H1 (cell line): ENCODE results near the gene GRK6. TPM values are rescaled to one million over a fixed set of nuclear protein-coding genes. Genes with fewer than 3 reads are reported as not detected.
A peak's percentile ranks its signal among the peaks of the same experiment; 100 is the strongest.

Experiments used
- CTCF ChIA-PET: fragments of 300-600 bp; sonication (Branson Sonifier 250); formaldehyde crosslinking; loops from one replicate; lab custom pipeline; 2021; ENCODE audit not compliant: partially characterized antibody; lab: Charles Lee
- POLR2A ChIA-PET: fragments of 300-600 bp; sonication (Branson Sonifier 250); formaldehyde crosslinking; loops from one replicate; lab custom pipeline; 2021; ENCODE audit warnings: inconsistent platforms; ENCODE audit not compliant: partially characterized antibody; lab: Charles Lee
- DNase-seq, 2 experiments: peaks; one replicate each; pipeline versions ENCODE4 v3.0.0 to v3.0.0-alpha.2; 2010 to 2022; ENCODE audit warnings: low spot score in 2 of 2, low read depth in 1 of 2, mixed read lengths in 1 of 2
- FAIRE-seq: peaks from 2 replicates; lab custom pipeline; 2011; peaks lifted over from hg19 to GRCh38; lab: Jason Lieb, UNC
- H2AFZ ChIP-seq: 2 replicates; pipeline ENCODE4 v1.8.1; 2012; ENCODE audit warnings: low read length, inconsistent platforms
- H2AK5ac ChIP-seq: 2 replicates; pipeline ENCODE4 v1.6.1; 2013; ENCODE audit warnings: low read depth, low read length
- H2BK120ac ChIP-seq: replicated peaks from 2 replicates; pipeline ENCODE3; 2013; ENCODE audit warnings: low read depth, low read length, inconsistent platforms
- H2BK12ac ChIP-seq: 2 replicates; pipeline ENCODE4 v1.6.1; 2013; ENCODE audit warnings: low read depth, low read length
- H2BK15ac ChIP-seq: 2 replicates; pipeline ENCODE4 v1.6.1; 2013; ENCODE audit warnings: low read length
- H2BK20ac ChIP-seq: 2 replicates; pipeline ENCODE4 v1.6.1; 2013; ENCODE audit warnings: low read length
- H2BK5ac ChIP-seq: 2 replicates; pipeline ENCODE4 v1.6.1; 2013; ENCODE audit warnings: low read depth, low read length
- H3K14ac ChIP-seq: 2 replicates; pipeline ENCODE4 v1.6.1; 2013; ENCODE audit warnings: inconsistent platforms; ENCODE audit not compliant: insufficient read length
- H3K18ac ChIP-seq: 2 replicates; pipeline ENCODE4 v1.6.1; 2013; ENCODE audit warnings: low read length; ENCODE audit errors: extremely low read depth
- H3K23ac ChIP-seq: 2 replicates; pipeline ENCODE4 v1.6.1; 2013; ENCODE audit warnings: inconsistent platforms; ENCODE audit not compliant: insufficient read length
- H3K23me2 ChIP-seq: 2 replicates; pipeline ENCODE4 v1.6.1; 2013; ENCODE audit warnings: low read depth, low read length
- H3K27ac ChIP-seq: 2 replicates; pipeline ENCODE4 v1.6.1; 2011; ENCODE audit warnings: low read depth, low read length, inconsistent platforms
- H3K27me3 ChIP-seq, 4 experiments: replicated peaks in 1 of 4; 1 replicate in 1 of 4; 2 replicates in 3 of 4; pipeline versions ENCODE4 v1.6.1 to v1.8.1; 2011 to 2013; ENCODE audit warnings: low read length in 3 of 4, mild to moderate bottlenecking in 3 of 4, inconsistent platforms in 2 of 4, mixed read lengths in 2 of 4, moderate library complexity in 1 of 4; ENCODE audit not compliant: control insufficient read depth in 3 of 4, insufficient read depth in 3 of 4; ENCODE audit errors: extremely low read depth in 1 of 4
- H3K36me3 ChIP-seq, 4 experiments: 2 replicates each; pipeline versions ENCODE4 v1.6.1 to v1.8.1; 2011 to 2013; ENCODE audit warnings: mild to moderate bottlenecking in 4 of 4, low read length in 3 of 4, moderate library complexity in 2 of 4, control low read depth in 1 of 4, inconsistent platforms in 1 of 4; ENCODE audit not compliant: insufficient read depth in 4 of 4, control insufficient read depth in 2 of 4
- H3K4ac ChIP-seq: replicated peaks from 2 replicates; pipeline ENCODE3; 2013; ENCODE audit warnings: low read length, low read depth, mixed read lengths, inconsistent platforms; ENCODE audit not compliant: insufficient read length
- H3K4me1 ChIP-seq, 4 experiments: replicated peaks in 1 of 4; 1 replicate in 1 of 4; 2 replicates in 3 of 4; pipeline versions ENCODE4 v1.6.1 to v1.8.1; 2011 to 2013; ENCODE audit warnings: low read length in 3 of 4, inconsistent platforms in 2 of 4, mixed read lengths in 1 of 4; ENCODE audit not compliant: insufficient read depth in 4 of 4, control insufficient read depth in 3 of 4
- H3K4me2 ChIP-seq, 2 experiments: 2 replicates each; pipeline versions ENCODE4 v1.6.1 to v1.8.1; 2011 to 2013; ENCODE audit warnings: low read depth in 2 of 2, low read length in 2 of 2, control low read depth in 1 of 2, inconsistent platforms in 1 of 2, mild to moderate bottlenecking in 1 of 2; ENCODE audit not compliant: insufficient read depth in 1 of 2
- H3K4me3 ChIP-seq, 4 experiments: fragments of 200-600, 300-600 bp in 1 of 4; sonication (generic), shearing (Covaris generic), sonication (Bioruptor Twin) in 1 of 4; 2 replicates each; pipeline versions ENCODE4 v1.5.1 to v1.8.1; 2011 to 2016; ENCODE audit warnings: low read length in 4 of 4, low read depth in 3 of 4, control low read depth in 2 of 4, inconsistent platforms in 2 of 4, mild to moderate bottlenecking in 2 of 4, mixed read lengths in 1 of 4, moderate library complexity in 1 of 4; ENCODE audit not compliant: insufficient read depth in 2 of 4; ENCODE audit errors: extremely low read depth in 1 of 4
- H3K56ac ChIP-seq: replicated peaks from 2 replicates; pipeline ENCODE3; 2013; ENCODE audit warnings: low read depth, mild to moderate bottlenecking, mixed read lengths, low read length, inconsistent platforms; ENCODE audit not compliant: insufficient read length
- H3K79me1 ChIP-seq: 2 replicates; pipeline ENCODE4 v1.6.1; 2013; ENCODE audit warnings: low read depth, low read length, control low read depth
- H3K79me2 ChIP-seq, 2 experiments: 2 replicates each; pipeline versions ENCODE4 v1.6.1 to v1.8.1; 2012 to 2013; ENCODE audit warnings: low read length in 2 of 2, mild to moderate bottlenecking in 2 of 2, inconsistent platforms in 1 of 2; ENCODE audit not compliant: insufficient read depth in 2 of 2, control insufficient read depth in 1 of 2
- H3K9ac ChIP-seq, 4 experiments: replicated peaks in 1 of 4; 1 replicate in 1 of 4; 2 replicates in 3 of 4; pipeline versions ENCODE4 v1.6.1 to v1.8.1; 2011 to 2013; ENCODE audit warnings: low read depth in 3 of 4, low read length in 3 of 4, control low read depth in 2 of 4, mild to moderate bottlenecking in 2 of 4, moderate library complexity in 2 of 4, inconsistent platforms in 1 of 4; ENCODE audit errors: extremely low read depth in 1 of 4
- H3K9me3 ChIP-seq, 2 experiments: 2 replicates each; pipeline versions ENCODE4 v1.6.1 to v1.8.1; 2012 to 2013; ENCODE audit warnings: mild to moderate bottlenecking in 2 of 2, moderate library complexity in 2 of 2, control low read depth in 1 of 2, inconsistent platforms in 1 of 2, low read depth in 1 of 2, low read length in 1 of 2, mixed read lengths in 1 of 2; ENCODE audit not compliant: insufficient read depth in 2 of 2
- H4K20me1 ChIP-seq, 2 experiments: replicated peaks in 1 of 2; 2 replicates each; pipeline versions ENCODE3 to v1.8.1; 2011 to 2013; ENCODE audit warnings: inconsistent platforms in 2 of 2, low read length in 2 of 2, mild to moderate bottlenecking in 1 of 2; ENCODE audit not compliant: insufficient read depth in 2 of 2, control insufficient read depth in 1 of 2
- H4K5ac ChIP-seq: 2 replicates; pipeline ENCODE4 v1.6.1; 2013; ENCODE audit warnings: low read length, low read depth, mixed read lengths, inconsistent platforms; ENCODE audit not compliant: insufficient read length
- H4K8ac ChIP-seq: 2 replicates; pipeline ENCODE4 v1.8.0; 2013; ENCODE audit warnings: mild to moderate bottlenecking, moderate library complexity, low read length, inconsistent platforms; ENCODE audit not compliant: insufficient read depth; ENCODE audit errors: extremely low read depth
- H4K91ac ChIP-seq: replicated peaks from 2 replicates; pipeline ENCODE3; 2013; ENCODE audit warnings: low read length, mixed read lengths, inconsistent platforms; ENCODE audit not compliant: insufficient read length
- BRCA1 ChIP-seq: IDR thresholded peaks from 2 replicates; pipeline ENCODE4 v1.6.1; 2012; ENCODE audit warnings: low read depth, low read length, improper control_type of control experiment
- CTCF ChIP-seq, 3 experiments: IDR thresholded peaks; 1 replicate in 2 of 3; 2 replicates in 1 of 3; pipeline versions ENCODE4 v1.5.1 to v1.6.1; 2011; ENCODE audit warnings: low read length in 3 of 3, mild to moderate bottlenecking in 3 of 3, inconsistent platforms in 2 of 3, low read depth in 1 of 3, moderate library complexity in 1 of 3; ENCODE audit not compliant: insufficient read depth in 1 of 3; ENCODE audit errors: control extremely low read depth in 1 of 3
- FOSL1 ChIP-seq: IDR thresholded peaks from 2 replicates; pipeline ENCODE4 v1.6.1; 2011; ENCODE audit warnings: mild to moderate bottlenecking, low read depth, low read length, moderate library complexity; ENCODE audit not compliant: insufficient read depth
- HDAC2 ChIP-seq, 2 experiments: fragments of 300-600 bp in 1 of 2; sonication (generic) in 1 of 2; IDR thresholded peaks; 2 replicates each; pipeline ENCODE4 v1.6.1; 2011 to 2012; ENCODE audit warnings: low read depth in 2 of 2, low read length in 2 of 2, mild to moderate bottlenecking in 2 of 2, moderate library complexity in 2 of 2, borderline replicate concordance in 1 of 2, inconsistent platforms in 1 of 2
- POLR2A ChIP-seq, 2 experiments: IDR thresholded peaks; 1 replicate in 1 of 2; 2 replicates in 1 of 2; pipeline ENCODE4 v1.6.1; 2011; ENCODE audit warnings: low read depth in 2 of 2, low read length in 2 of 2, mild to moderate bottlenecking in 2 of 2; ENCODE audit errors: control extremely low read depth in 1 of 2
- RFX5 ChIP-seq: IDR thresholded peaks from 2 replicates; pipeline ENCODE4 v1.6.1; 2011; ENCODE audit warnings: low read depth, low read length, improper control_type of control experiment, borderline replicate concordance
- SIX5 ChIP-seq: IDR thresholded peaks from 2 replicates; pipeline ENCODE4 v1.6.1; 2011; ENCODE audit warnings: mild to moderate bottlenecking, low read depth, low read length
- SUZ12 ChIP-seq: fragments of 200-600 bp; sonication (generic); IDR thresholded peaks from 2 replicates; pipeline ENCODE4 v1.6.1; 2012; ENCODE audit warnings: mild to moderate bottlenecking, inconsistent platforms, low read length, moderate library complexity, mixed read lengths
- WGBS, 2 experiments: shearing (Covaris generic) in 1 of 2; methylation state at CpG; one replicate each; pipeline versions ENCODE4 v1.1.6 to v1.1.7; 2013 to 2015; ENCODE audit warnings: low lambda C conversion rate in 2 of 2, mixed read lengths in 2 of 2, inconsistent platforms in 1 of 2, low coverage in 1 of 2, missing lambda C conversion rate in 1 of 2; ENCODE audit not compliant: insufficient replicate concordance in 2 of 2, insufficient coverage in 1 of 2, insufficient read length in 1 of 2; ENCODE audit errors: extremely low coverage in 1 of 2, missing lambda C conversion rate in 1 of 2; 5-methylcytosine and 5-hydroxymethylcytosine counted together
- polyA plus RNA-seq, 7 experiments: library from polyadenylated mRNA; depleted of rRNA in 3 of 7; stranded (reverse) in 5 of 7; unstranded in 2 of 7; fragments of >200 nt in 5 of 7; fragments of 200-250 nt in 2 of 7; gene quantifications; 1 replicate in 5 of 7; 2 replicates in 1 of 7; 4 replicates in 1 of 7; pipeline versions ENCODE4 v1.2.1 to v1.2.3, GENCODE V29; 2011 to 2013; ENCODE audit warnings: missing spikeins in 2 of 7, mixed read lengths in 2 of 7
- total RNA-seq: library from RNA; stranded (reverse); fragmentation: NEBNext Ultra II Directional; extraction: Animal tissue kit (Norgen Biotek cat#: 25700); gene quantifications from 2 replicates; pipeline ENCODE4 v1.2.1, GENCODE V29; 2021

The GRK6 gene
- total and polyA plus RNA-seq, 2 of the 8 experiments (the other 6 are each of a cell fraction or from before 2014, with no cell fraction given) = 31.8 to 57.8 TPM

- POLR2A ChIA-PET = interaction anchor here (1.2 to 67.5 kb wide), 4 partner anchors 9 to 100 kb away, joined by 3 to 3349 read pairs (median 1676); partner anchors contain the start of genes DBN1, DOK3, PDLIM7 and PRR7
- no peak for DNase-seq
- peak in 2 of 3 experiments; percentile 12 to 46; a peak in 2 of 4 replicates for TF ChIP-seq CTCF (IDR thresholded peaks at IDR 0.05; ENCODE audit: control extremely low read depth in 1 of 3, insufficient read depth in 1 of 3, low read depth in 1 of 3, low read length in 3 of 3)
- peak in 1 of 2 experiments; percentile 34; a peak in 1 of 3 replicates for TF ChIP-seq POLR2A (IDR thresholded peaks at IDR 0.05; ENCODE audit: control extremely low read depth in 1 of 2, low read depth in 2 of 2, low read length in 2 of 2)
- TF ChIP-seq FOSL1 = no peak
- no peak for TF ChIP-seq SUZ12
- TF ChIP-seq SIX5 = no peak
- no peak for TF ChIP-seq HDAC2 (IDR thresholded peaks at IDR 0.05; ENCODE audit: borderline replicate concordance in 1 of 2, low read depth in 2 of 2, low read length in 2 of 2)
- TF ChIP-seq BRCA1 = no peak
- no peak for TF ChIP-seq RFX5
Measured at GRCh38 chr5:177489119-177489716, 62.7 kb downstream of the GRK6 start.

More at GRCh38 chr5:177489119-177489716, 62.7 kb downstream of the GRK6 start:
- Histone ChIP-seq H3K27me3 (no peaks in the 10 kb centered on the region), H2BK12ac (no peak overlapping the region), H2BK15ac (no peak overlapping the region), H4K8ac (peak overlapping the region; percentile 22; the same call in 1 of the 2 replicates), H3K56ac (no peak overlapping the region), H4K20me1 (peaks cover 8 to 15% of the 10 kb centered on the region in 2 experiments), H3K18ac (no peak overlapping the region), H3K23me2 (no peaks in the 10 kb centered on the region; the same call in 1 of the 2 replicates), H4K5ac (no peak overlapping the region), H2BK20ac (no peak overlapping the region), H4K91ac (no peak overlapping the region), H3K4me3 (no peak overlapping the region), H3K79me2 (peaks cover 0 to 4% of the 10 kb centered on the region in 2 experiments; a peak in 1 of 4 replicates), H3K27ac (no peak overlapping the region), H3K4me2 (no peak overlapping the region), H3K23ac (no peak overlapping the region), H2BK120ac (no peak overlapping the region), H3K36me3 (peaks cover 23 to 55% (median 40%) of the 10 kb centered on the region in 4 experiments), H3K9me3 (no peaks in the 10 kb centered on the region), H3K79me1 (peaks cover 7% of the 10 kb centered on the region; the same call in 1 of the 2 replicates), H3K14ac (no peak overlapping the region), H3K4ac (no peak overlapping the region), H2AFZ (no peak overlapping the region), H3K4me1 (peaks cover 0 to 5% (median 3%) of the 10 kb centered on the region in 4 experiments; a peak in 5 of 7 replicates), H3K9ac (no peak overlapping the region), H2AK5ac (no peak overlapping the region), H2BK5ac (no peak overlapping the region)
- CTCF ChIA-PET = interaction anchor here (0.9 to 12.7 kb wide), 10 partner anchors 11 to 57 kb away, joined by 3 to 306 read pairs (median 6); partner anchors contain the start of genes DDX41, DOK3 and PDLIM7
- 89% methylated on average over 23 of the region's 26 CpGs; no CpG with 5 or more reads in 1 of the 2 experiments for WGBS, 2 experiments
- no peak for FAIRE-seq
